PC-3 (cell line): ENCODE results near the gene EPHB1.

Source experiments
- CTCF ChIP-seq: fragments of 300-600 bp; sonication (generic); conservative IDR thresholded peaks from 2 replicates; pipeline ENCODE4 v1.5.1; 2017; ENCODE audit warnings: antibody characterized with exemption, low read depth, mild to moderate bottlenecking, low read length
- EZH2phosphoT487 ChIP-seq: fragments of 300-600 bp; sonication (generic); IDR thresholded peaks from 2 replicates; pipeline ENCODE4 v1.6.1; 2018; ENCODE audit warnings: mild to moderate bottlenecking, antibody characterized with exemption, low read length, borderline replicate concordance

DNA sequence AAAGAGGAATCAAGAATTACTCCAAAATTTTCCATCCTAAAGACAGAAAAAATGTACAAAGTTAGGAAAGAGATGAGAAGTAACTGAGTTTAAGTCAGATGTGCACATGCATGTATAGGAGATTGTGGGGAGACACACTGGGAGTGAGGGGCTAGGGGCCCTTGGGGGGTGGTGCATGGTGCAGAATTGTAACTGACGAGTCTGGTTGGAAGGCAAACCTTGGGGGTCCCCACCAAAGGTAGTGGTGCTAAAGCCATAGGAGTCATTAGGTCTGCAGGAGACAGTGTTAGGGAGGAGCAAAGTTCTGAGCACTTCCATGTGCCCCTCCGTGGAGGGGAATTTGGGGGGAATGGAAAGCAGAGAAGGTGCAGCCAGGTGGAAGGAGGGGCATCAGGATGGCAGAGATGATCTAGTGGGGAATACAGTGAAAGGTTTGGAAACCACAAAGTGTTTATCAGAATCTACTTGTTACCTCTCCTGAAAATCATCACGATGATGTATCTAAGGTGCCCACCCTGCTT lies 37.5 kb upstream of the EPHB1 start:
- TF ChIP-seq EZH2phosphoT487 (no peak), CTCF (no peak)
